ENCODE results near the gene RABGAP1L.

DNA sequence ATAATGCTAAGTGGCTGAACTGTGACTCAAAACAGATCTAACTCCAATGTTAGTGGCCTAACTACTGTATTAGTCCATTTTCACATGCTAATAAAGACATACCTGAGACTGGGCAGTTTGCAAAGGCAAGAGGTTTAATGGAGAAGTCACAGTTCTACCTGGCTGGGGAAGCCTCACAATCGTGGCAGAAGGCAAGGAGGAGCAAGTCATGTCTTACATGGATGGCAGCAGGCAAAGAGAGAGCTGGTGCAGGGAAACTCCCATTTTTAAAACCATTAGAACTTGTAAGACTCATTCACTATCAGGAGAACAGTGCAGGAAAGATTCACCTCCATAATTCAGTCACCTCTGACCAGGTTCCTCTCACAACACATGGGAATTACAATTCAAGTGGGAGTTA is 760.8 kb downstream of the RABGAP1L start:
- TF ChIP-seq, protein P1, sequence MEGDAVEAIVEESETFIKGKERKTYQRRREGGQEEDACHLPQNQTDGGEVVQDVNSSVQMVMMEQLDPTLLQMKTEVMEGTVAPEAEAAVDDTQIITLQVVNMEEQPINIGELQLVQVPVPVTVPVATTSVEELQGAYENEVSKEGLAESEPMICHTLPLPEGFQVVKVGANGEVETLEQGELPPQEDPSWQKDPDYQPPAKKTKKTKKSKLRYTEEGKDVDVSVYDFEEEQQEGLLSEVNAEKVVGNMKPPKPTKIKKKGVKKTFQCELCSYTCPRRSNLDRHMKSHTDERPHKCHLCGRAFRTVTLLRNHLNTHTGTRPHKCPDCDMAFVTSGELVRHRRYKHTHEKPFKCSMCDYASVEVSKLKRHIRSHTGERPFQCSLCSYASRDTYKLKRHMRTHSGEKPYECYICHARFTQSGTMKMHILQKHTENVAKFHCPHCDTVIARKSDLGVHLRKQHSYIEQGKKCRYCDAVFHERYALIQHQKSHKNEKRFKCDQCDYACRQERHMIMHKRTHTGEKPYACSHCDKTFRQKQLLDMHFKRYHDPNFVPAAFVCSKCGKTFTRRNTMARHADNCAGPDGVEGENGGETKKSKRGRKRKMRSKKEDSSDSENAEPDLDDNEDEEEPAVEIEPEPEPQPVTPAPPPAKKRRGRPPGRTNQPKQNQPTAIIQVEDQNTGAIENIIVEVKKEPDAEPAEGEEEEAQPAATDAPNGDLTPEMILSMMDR (IDR thresholded peaks at IDR 0.05) = no peak
- no peak for TF ChIP-seq POLR2A (IDR thresholded peaks at IDR 0.05)

Data from body of pancreas (tissue), 4 donors.